SK-N-SH (cell line): Measurements from ENCODE around the gene STK39. TPM values are rescaled to one million over a fixed set of nuclear protein-coding genes. Genes with fewer than 3 reads are reported as not detected.

ENCODE experiments used
- CTCF ChIA-PET: fragments of 300-600, 350-600 bp; formaldehyde crosslinking; extraction: SDS; loops from one replicate; lab custom pipeline; 2021; lab: Yijun Ruan, JAX
- POLR2A ChIA-PET: fragments of 350-600 bp; sonication (Branson Sonifier 250); formaldehyde crosslinking; extraction: SDS; loops from one replicate; lab custom pipeline; 2020; ENCODE audit warnings: antibody characterized with exemption, inconsistent platforms; lab: Yijun Ruan, JAX
- DNase-seq: peaks from one replicate; pipeline ENCODE4 v3.0.0; 2012
- H2AFZ ChIP-seq: fragments of 200-600 bp; sonication (generic); 2 replicates; pipeline ENCODE4 v1.8.1; 2016; ENCODE audit warnings: antibody characterized with exemption, mild to moderate bottlenecking, low read depth
- H3F3A ChIP-seq: fragments of 200-600 bp; sonication (generic); replicated peaks from 2 replicates; pipeline ENCODE3; 2016; ENCODE audit warnings: antibody characterized with exemption, mild to moderate bottlenecking; ENCODE audit not compliant: insufficient read depth
- H3K27ac ChIP-seq, 2 experiments: fragments of 200-500 bp in 1 of 2; fragments of 200-600 bp in 1 of 2; sonication (Bioruptor generic) in 1 of 2; sonication (generic), shearing (Covaris generic) in 1 of 2; 2 replicates each; pipeline versions ENCODE4 v1.5.1 to v1.6.1; 2014 to 2016; ENCODE audit warnings: low read depth in 2 of 2, inconsistent platforms in 1 of 2, low read length in 1 of 2, mild to moderate bottlenecking in 1 of 2, mixed read lengths in 1 of 2
- H3K27me3 ChIP-seq: fragments of 200-600 bp; sonication (generic), shearing (Covaris generic); 2 replicates; pipeline ENCODE4 v1.6.1; 2016; ENCODE audit warnings: mixed run types; ENCODE audit not compliant: insufficient read depth
- H3K36me3 ChIP-seq, 2 experiments: fragments of 200-500 bp in 1 of 2; fragments of 200-600 bp in 1 of 2; sonication (Bioruptor generic) in 1 of 2; sonication (generic) in 1 of 2; replicated peaks in 1 of 2; 2 replicates each; pipeline versions ENCODE3 to v1.5.1; 2014 to 2016; ENCODE audit warnings: low read length in 1 of 2, mild to moderate bottlenecking in 1 of 2; ENCODE audit not compliant: insufficient read depth in 2 of 2, control insufficient read depth in 1 of 2
- H3K4me1 ChIP-seq, 2 experiments: fragments of 200-500 bp in 1 of 2; fragments of 200-600 bp in 1 of 2; sonication (Bioruptor generic) in 1 of 2; sonication (generic), shearing (Covaris generic) in 1 of 2; 2 replicates each; pipeline versions ENCODE4 v1.5.1 to v1.6.1; 2014 to 2016; ENCODE audit warnings: low read depth in 1 of 2, low read length in 1 of 2, mixed run types in 1 of 2; ENCODE audit not compliant: insufficient read depth in 2 of 2, control insufficient read depth in 1 of 2
- H3K4me2 ChIP-seq: fragments of 200-600 bp; sonication (generic), shearing (Covaris generic); 2 replicates; pipeline ENCODE4 v1.6.1; 2017; ENCODE audit warnings: mixed run types
- H3K4me3 ChIP-seq, 2 experiments: fragments of 200-500 bp in 1 of 2; fragments of 200-600 bp in 1 of 2; sonication (Bioruptor generic) in 1 of 2; sonication (generic), shearing (Covaris generic) in 1 of 2; 2 replicates each; pipeline versions ENCODE4 v1.5.1 to v1.8.1; 2014 to 2016; ENCODE audit warnings: low read depth in 2 of 2, inconsistent platforms in 1 of 2, low read length in 1 of 2, mild to moderate bottlenecking in 1 of 2, mixed read lengths in 1 of 2, moderate library complexity in 1 of 2
- H3K79me2 ChIP-seq: fragments of 200-600 bp; sonication (generic); 2 replicates; pipeline ENCODE4 v1.8.1; 2017; ENCODE audit warnings: mild to moderate bottlenecking; ENCODE audit not compliant: insufficient read depth
- H3K9ac ChIP-seq: fragments of 200-600 bp; sonication (generic); 2 replicates; pipeline ENCODE4 v1.6.1; 2017; ENCODE audit warnings: mixed run types
- H3K9me2 ChIP-seq: fragments of 200-600 bp; sonication (generic); 2 replicates; pipeline ENCODE4 v1.6.1; 2017; ENCODE audit warnings: mixed run types
- H3K9me3 ChIP-seq: fragments of 200-600 bp; sonication (generic); 2 replicates; pipeline ENCODE4 v1.6.1; 2017; ENCODE audit warnings: mixed run types, mild to moderate bottlenecking, moderate library complexity
- H4K20me1 ChIP-seq: fragments of 200-600 bp; sonication (generic); 2 replicates; pipeline ENCODE4 v1.6.1; 2017; ENCODE audit warnings: mild to moderate bottlenecking, mixed run types; ENCODE audit not compliant: insufficient read depth
- CHD2 ChIP-seq: fragments of 150-350 bp; IDR thresholded peaks from 2 replicates; pipeline ENCODE4 v1.6.1; 2018; ENCODE audit warnings: low read length; ENCODE audit not compliant: partially characterized antibody
- EP300 ChIP-seq, 2 experiments: IDR thresholded peaks; 2 replicates each; pipeline versions ENCODE4 v1.4.0 to v1.6.1; 2012; ENCODE audit warnings: borderline replicate concordance in 1 of 2, low read depth in 1 of 2, low read length in 1 of 2
- FOSL2 ChIP-seq: IDR thresholded peaks from 2 replicates; pipeline ENCODE4 v1.4.0; 2012; ENCODE audit warnings: low read depth, mild to moderate bottlenecking, moderate library complexity, borderline replicate concordance
- FOXJ3 ChIP-seq: sonication (generic); formaldehyde crosslinking; IDR thresholded peaks from 2 replicates; pipeline ENCODE4 v1.5.1; 2020; ENCODE audit warnings: mild to moderate bottlenecking, missing genetic modification reagents
- JUND ChIP-seq: IDR thresholded peaks from 2 replicates; pipeline ENCODE4 v1.4.0; 2012
- NFIC ChIP-seq: IDR thresholded peaks from 2 replicates; pipeline ENCODE4 v1.4.0; 2012; ENCODE audit warnings: borderline replicate concordance
- PBX3 ChIP-seq: IDR thresholded peaks from 2 replicates; pipeline ENCODE4; 2012
- SMC3 ChIP-seq: IDR thresholded peaks from 2 replicates; pipeline ENCODE4 v1.6.1; 2012; ENCODE audit warnings: low read depth, low read length, improper control_type of control experiment
- TEAD4 ChIP-seq: IDR thresholded peaks from 2 replicates; pipeline ENCODE4 v1.4.0; 2012; ENCODE audit warnings: mild to moderate bottlenecking, borderline replicate concordance; ENCODE audit not compliant: insufficient read depth
- WGBS: methylation state at CpG from one replicate; pipeline ENCODE4 v1.1.6; 2017; ENCODE audit warnings: low lambda C conversion rate; 5-methylcytosine and 5-hydroxymethylcytosine counted together
- polyA plus RNA-seq, 3 experiments: library from polyadenylated mRNA; depleted of rRNA; stranded (reverse); fragments of >200 nt; gene quantifications; 2 replicates each; pipeline ENCODE4 v1.2.3, GENCODE V29; 2012

STK39 gene
- polyA plus RNA-seq, 1 of the 3 experiments (the other 2 are of a cell fraction) = 9.6 TPM

GRCh38 chr2:168217920-168218319, 29.5 kb downstream of the STK39 start:
- H3K9me2 ChIP-seq = no peaks in the 10 kb centered on the region
- H3K27ac ChIP-seq = no peak overlapping the region
- DNase-seq = no peak
- H3K4me1 ChIP-seq = peaks cover 7 to 17% of the 10 kb centered on the region in 2 experiments
- H3K4me2 ChIP-seq = no peak overlapping the region
- CTCF ChIA-PET = no interaction called here
- H3F3A ChIP-seq = peaks cover 9% of the 10 kb centered on the region
- H3K79me2 ChIP-seq = peaks cover 63% of the 10 kb centered on the region; the same call in 1 of the 2 replicates
- no peak overlapping the region for H3K4me3 ChIP-seq
- no peaks in the 10 kb centered on the region for H3K27me3 ChIP-seq
- POLR2A ChIA-PET = no interaction called here
- H2AFZ ChIP-seq = no peak overlapping the region
- no peak overlapping the region for H3K9ac ChIP-seq
- H3K36me3 ChIP-seq = no peaks in the 10 kb centered on the region
- 94% methylated on average over 2 of the region's 2 CpGs for WGBS
- TF ChIP-seq NFIC = no peak
- no peak for TF ChIP-seq SMC3
- peaks cover 16% of the 10 kb centered on the region; the same call in 1 of the 2 replicates for H4K20me1 ChIP-seq
- no peaks in the 10 kb centered on the region for H3K9me3 ChIP-seq

GRCh38 chr2:168216351-168217005, 30.9 kb downstream of the STK39 start:
- 0 out of 4 replicates have a peak overlapping the region, but pooled peaks of 1 of the 2 experiments have one; percentile 18 for H3K27ac ChIP-seq
- H3K9me3 ChIP-seq = no peaks in the 10 kb centered on the region
- CTCF ChIA-PET = interaction anchor here (1.7 kb wide), 1 partner anchor 98 kb away, joined by 4 read pairs; no protein-coding TSS in a partner anchor
- peaks cover 9% of the 10 kb centered on the region for H3F3A ChIP-seq
- DNase-seq = no peak
- peaks cover 23% of the 10 kb centered on the region; the same call in 1 of the 2 replicates for H4K20me1 ChIP-seq
- H3K9ac ChIP-seq = no peak overlapping the region
- peaks cover 8 to 23% of the 10 kb centered on the region in 2 experiments for H3K4me1 ChIP-seq
- H3K27me3 ChIP-seq = no peaks in the 10 kb centered on the region
- no peaks in the 10 kb centered on the region for H3K9me2 ChIP-seq
- TF ChIP-seq FOXJ3 (CRISPR knock-in tag) = no peak
- TF ChIP-seq NFIC = peak; percentile 57; the same call in 1 of the 2 replicates
- peak; percentile 19; the same call in 1 of the 2 replicates for TF ChIP-seq TEAD4
- 0 out of 2 replicates have a peak, but pooled peaks have one; percentile 28 for TF ChIP-seq JUND
- peak; percentile 63 for TF ChIP-seq PBX3
- TF ChIP-seq EP300 (IDR thresholded peaks at IDR 0.05; ENCODE audit: borderline replicate concordance in 1 of 2, low read depth in 1 of 2, low read length in 1 of 2) = 0 out of 4 replicates have a peak, but pooled peaks of 1 of the 2 experiments have one; percentile 12
- TF ChIP-seq FOSL2 = peak; percentile 57; the same call in 1 of the 2 replicates
- no peak for TF ChIP-seq CHD2
- POLR2A ChIA-PET = no interaction called here
- H3K36me3 ChIP-seq = no peaks in the 10 kb centered on the region
- H2AFZ ChIP-seq = no peak overlapping the region
- no peak overlapping the region for H3K4me3 ChIP-seq
- 70% methylated on average over 12 of the region's 12 CpGs for WGBS
- peaks cover 67% of the 10 kb centered on the region; the same call in 1 of the 2 replicates for H3K79me2 ChIP-seq
- H3K4me2 ChIP-seq = no peak overlapping the region
